Activated CD8-positive, alpha-beta memory T cell treated with anti-CD3 and anti-CD28 coated beads for 4 hours (primary cell): ENCODE measurements around the gene CYP2F1.

Source experiments
- DNase-seq, 2 donors: peaks; one replicate each; pipeline ENCODE4 v3.0.0-alpha.2; 2020; ENCODE audit warnings: low read depth in 2 of 2

CYP2F1 gene

DNA sequence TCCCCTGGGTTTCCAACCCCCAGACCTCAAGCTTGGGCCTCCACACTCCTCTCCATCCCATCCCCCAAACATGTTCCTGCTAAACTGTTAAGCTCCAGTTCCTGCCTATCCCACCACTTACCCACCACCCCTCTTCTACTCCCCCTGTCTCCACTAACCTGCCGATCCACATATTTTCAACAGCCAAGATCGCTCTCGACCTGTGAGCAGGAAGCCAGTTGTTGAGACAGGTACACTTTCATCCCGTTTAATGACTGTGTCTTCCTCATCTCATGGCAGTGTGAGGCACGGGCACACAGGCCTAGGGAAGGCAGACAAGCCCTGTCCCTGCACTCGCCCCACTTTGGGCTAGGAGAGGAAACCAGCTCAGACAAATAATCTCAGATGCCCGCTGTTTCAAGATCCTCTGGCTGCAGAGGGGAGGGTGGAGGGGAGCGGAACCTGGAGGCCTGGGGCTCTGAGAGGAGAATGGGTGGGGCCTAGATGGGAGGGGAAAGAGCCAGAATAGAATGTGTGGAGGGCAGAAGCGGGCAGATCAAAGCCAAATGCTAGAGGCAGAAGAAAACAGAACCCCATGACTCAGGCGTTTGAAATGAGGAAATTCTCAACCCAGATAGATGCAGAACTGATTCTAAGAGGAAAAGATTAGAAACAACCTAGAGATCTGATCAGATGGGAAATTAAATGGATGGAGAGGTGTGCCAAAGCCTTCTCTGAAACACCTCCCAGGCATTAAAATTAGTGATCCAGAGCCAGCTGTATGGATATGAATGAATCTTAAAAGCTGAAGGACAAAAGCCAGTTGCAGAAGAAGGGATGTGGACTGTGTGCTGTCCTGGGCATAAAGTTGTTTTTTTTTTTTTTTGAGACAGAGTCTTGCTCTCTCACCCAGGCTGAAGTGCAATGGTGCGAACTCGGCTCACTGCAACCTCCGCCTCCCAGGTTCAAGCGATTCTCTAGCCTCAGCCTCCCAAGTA, 61.9 kb downstream of the CYP2F1 start:
- DNase-seq = no peak
